ENCODE measurements around the gene NOL4L.

Gene NOL4L

DNA sequence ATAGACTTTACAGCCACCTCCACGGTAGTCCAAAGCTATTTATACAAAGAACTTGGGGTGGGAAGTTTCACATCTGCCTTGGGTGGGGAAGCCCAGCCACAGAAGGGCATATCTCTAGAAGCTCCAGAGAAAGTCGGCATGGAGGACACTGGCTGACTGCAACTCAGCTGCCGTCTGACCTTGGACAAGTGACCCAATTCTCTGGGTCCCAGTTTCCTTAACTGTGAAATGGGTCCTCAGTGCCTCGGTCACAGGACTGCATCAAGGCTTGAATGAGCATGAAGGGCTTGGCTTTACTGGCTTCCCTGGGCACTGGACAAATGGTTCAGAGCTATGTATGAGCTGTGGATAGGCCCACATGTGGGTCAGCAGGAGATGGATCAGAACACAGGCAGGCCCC lies 58.6 kb downstream of the NOL4L start:
- TF ChIP-seq, protein P1, sequence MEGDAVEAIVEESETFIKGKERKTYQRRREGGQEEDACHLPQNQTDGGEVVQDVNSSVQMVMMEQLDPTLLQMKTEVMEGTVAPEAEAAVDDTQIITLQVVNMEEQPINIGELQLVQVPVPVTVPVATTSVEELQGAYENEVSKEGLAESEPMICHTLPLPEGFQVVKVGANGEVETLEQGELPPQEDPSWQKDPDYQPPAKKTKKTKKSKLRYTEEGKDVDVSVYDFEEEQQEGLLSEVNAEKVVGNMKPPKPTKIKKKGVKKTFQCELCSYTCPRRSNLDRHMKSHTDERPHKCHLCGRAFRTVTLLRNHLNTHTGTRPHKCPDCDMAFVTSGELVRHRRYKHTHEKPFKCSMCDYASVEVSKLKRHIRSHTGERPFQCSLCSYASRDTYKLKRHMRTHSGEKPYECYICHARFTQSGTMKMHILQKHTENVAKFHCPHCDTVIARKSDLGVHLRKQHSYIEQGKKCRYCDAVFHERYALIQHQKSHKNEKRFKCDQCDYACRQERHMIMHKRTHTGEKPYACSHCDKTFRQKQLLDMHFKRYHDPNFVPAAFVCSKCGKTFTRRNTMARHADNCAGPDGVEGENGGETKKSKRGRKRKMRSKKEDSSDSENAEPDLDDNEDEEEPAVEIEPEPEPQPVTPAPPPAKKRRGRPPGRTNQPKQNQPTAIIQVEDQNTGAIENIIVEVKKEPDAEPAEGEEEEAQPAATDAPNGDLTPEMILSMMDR (conservative IDR thresholded peaks at IDR 0.05), result no peak
- no peak for TF ChIP-seq ZFX (IDR thresholded peaks at IDR 0.05)
- H3K27ac ChIP-seq, result no peak overlapping the region

DNA sequence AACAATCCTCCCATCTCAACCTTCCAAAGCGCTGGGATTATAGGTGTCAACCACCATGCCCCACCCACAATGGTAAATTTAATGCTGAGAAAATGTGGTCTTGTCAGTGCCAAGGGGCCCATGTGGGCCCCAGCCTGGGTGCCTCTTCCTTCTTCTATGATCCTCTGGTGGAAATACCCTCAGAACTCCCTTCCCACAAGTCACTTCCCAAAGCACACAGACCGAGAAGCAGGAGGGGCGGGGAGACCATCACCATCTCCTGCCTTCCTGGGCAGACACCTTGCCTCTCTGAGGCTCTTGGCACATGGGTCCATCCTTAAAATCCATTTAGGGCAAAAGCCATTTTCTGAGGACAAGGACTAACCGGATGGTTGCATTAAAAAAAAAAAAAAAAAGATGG lies 59.0 kb downstream of the NOL4L start:
- TF ChIP-seq, protein P1 (conservative IDR thresholded peaks at IDR 0.05), result no peak
- no peak for TF ChIP-seq ZFX (IDR thresholded peaks at IDR 0.05)
- H3K27ac ChIP-seq, result no peak overlapping the region

DNA sequence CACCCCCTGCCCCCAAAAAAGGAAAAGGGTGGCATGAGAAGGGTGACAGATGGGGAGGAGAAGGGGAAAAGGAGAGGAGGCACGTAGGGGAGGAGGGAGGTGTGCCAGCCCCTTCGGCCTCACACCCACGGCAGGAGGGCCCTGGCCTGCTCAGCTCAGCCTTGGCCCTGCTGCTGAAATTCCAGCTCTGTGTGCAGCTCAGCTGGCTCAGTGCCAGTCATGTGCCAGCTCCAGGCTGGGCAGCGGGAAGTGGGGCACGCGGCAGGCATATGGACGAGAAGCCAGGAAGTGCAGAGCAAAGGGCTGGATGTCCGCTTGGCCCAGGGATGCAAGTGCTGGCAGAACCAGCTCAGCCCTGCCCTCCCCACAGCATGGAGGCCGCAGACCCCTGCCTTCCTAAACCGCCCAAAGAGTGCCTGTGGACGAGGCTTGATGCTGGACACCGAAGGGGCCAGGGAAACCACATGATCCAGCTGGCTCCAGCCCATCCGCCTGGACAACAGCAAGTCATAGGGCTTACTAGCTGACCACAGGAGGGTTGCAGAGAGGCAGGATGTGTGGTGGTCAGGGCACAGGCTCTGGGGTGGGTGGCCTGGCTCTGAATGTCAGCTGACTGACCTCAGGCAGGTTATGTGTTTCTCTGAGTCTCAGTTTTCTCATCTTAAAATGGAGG lies 60.2 kb downstream of the NOL4L start:
- TF ChIP-seq, protein P1 (conservative IDR thresholded peaks at IDR 0.05), result no peak
- no peak for TF ChIP-seq ZFX (IDR thresholded peaks at IDR 0.05)
- no peak overlapping the region for H3K27ac ChIP-seq

DNA sequence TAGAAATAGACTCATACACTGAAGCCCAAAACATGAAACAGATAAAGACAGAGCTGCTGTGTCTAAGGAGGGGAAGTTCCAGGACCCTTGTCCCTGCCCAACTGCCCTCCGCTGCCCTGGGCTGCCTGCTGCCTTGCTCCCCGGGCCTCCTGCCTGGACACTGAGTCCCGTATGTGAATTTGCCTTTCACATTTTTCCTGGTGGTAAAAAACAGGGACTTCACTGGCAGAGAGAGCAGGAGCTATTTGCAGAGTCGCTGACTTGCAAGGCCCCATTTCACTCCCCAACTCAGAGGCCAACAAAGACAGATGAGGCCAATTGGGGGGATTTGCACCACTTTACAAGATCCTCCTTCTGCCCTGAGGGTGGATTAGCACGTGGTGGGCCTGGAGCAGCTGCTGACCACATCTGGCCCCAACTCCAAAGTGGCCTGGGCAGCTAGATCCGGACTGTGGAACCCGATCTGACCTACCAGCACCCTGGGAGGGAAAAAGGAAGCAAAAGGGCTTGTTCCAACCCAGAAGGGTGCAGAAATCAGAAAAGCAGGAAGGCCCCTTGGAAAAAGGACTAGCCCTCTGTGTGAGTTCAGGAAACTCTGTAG lies 61.4 kb downstream of the NOL4L start:
- no peak overlapping the region for H3K27ac ChIP-seq
- TF ChIP-seq, protein P1 (conservative IDR thresholded peaks at IDR 0.05), result no peak
- no peak for TF ChIP-seq ZFX (IDR thresholded peaks at IDR 0.05)

DNA sequence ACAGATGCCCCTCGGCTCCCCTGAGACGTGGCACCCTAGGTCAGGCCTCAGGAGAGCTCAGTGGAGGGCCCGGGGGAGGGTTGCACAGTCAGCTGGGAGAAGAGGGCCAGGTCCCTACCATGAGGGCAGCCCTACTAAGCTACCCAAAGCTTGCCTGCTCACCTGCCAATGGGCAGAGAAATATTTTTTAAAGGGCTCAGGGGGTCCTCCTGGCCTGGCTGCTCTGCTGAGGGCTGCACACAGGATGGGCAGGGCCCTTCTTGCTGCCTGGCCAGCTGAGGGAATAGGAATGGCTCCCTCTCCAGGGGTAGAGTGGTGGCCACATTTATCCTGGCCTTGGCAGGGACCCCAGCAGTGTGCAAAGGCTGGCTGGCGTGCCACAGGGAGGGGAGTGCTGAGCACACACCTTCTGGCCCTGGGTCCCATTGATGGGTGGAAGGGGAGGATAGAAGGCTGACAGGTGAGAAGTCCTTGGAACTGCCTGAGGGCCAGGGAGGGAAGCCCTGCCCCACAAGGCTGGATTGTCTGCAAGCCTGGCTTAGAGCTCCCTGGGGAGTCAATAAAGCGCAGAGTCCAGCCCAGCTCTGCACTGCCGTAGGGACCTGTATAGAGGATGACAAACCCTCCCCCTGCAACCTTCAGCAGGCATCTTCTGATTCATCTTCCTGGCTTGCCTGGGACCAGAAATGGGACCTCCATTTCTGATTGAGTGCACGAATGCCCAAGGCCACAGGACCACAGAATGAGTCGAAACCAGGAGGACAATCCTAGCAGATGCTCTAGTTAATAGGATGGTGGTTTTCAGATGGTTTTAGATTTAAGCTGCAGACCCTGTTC lies 62.1 kb downstream of the NOL4L start:
- no peak overlapping the region for H3K27ac ChIP-seq
- no peak for TF ChIP-seq ZFX (IDR thresholded peaks at IDR 0.05)
- TF ChIP-seq, protein P1 (conservative IDR thresholded peaks at IDR 0.05), result no peak

DNA sequence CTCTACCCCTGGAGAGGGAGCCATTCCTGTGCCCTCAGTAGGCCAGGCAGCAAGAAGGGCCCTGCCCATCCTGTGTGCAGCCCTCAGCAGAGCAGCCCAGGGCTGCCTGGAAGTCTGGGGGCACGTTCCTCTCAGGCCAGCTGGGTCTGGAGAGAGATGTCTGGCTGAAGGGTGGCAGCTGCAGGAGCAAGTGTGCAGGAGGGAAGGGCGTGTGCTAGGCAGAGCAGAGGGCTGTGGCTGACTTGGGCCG lies 62.7 kb downstream of the NOL4L start:
- H3K27ac ChIP-seq, result no peak overlapping the region
- TF ChIP-seq ZFX (IDR thresholded peaks at IDR 0.05), result no peak
- TF ChIP-seq, protein P1 (conservative IDR thresholded peaks at IDR 0.05), result no peak

Data from C4-2B (cell line).